ENCODE measurements around the gene SEPTIN8. TPM values are rescaled to one million over a fixed set of nuclear protein-coding genes. Genes with fewer than 3 reads are reported as not detected.

The SEPTIN8 gene
- polyA plus RNA-seq, 1 of the 3 experiments (the other 2 are of a cell fraction), result 54.9 TPM

- no peak for TF ChIP-seq EZH2phosphoT487 (IDR thresholded peaks at IDR 0.05; ENCODE audit: borderline replicate concordance, low read depth)
- TF ChIP-seq MXI1 (IDR thresholded peaks at IDR 0.05; ENCODE audit: low read depth, low read length), result no peak
- TF ChIP-seq, protein P1, sequence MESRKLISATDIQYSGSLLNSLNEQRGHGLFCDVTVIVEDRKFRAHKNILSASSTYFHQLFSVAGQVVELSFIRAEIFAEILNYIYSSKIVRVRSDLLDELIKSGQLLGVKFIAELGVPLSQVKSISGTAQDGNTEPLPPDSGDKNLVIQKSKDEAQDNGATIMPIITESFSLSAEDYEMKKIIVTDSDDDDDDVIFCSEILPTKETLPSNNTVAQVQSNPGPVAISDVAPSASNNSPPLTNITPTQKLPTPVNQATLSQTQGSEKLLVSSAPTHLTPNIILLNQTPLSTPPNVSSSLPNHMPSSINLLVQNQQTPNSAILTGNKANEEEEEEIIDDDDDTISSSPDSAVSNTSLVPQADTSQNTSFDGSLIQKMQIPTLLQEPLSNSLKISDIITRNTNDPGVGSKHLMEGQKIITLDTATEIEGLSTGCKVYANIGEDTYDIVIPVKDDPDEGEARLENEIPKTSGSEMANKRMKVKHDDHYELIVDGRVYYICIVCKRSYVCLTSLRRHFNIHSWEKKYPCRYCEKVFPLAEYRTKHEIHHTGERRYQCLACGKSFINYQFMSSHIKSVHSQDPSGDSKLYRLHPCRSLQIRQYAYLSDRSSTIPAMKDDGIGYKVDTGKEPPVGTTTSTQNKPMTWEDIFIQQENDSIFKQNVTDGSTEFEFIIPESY (IDR thresholded peaks at IDR 0.05; ENCODE audit: borderline replicate concordance, low read depth), result no peak
- TF ChIP-seq TCF12 (IDR thresholded peaks at IDR 0.05), result no peak
Measured at GRCh38 chr5:132774406-132774805, 2.6 kb downstream of the SEPTIN8 start (continued).

DNA sequence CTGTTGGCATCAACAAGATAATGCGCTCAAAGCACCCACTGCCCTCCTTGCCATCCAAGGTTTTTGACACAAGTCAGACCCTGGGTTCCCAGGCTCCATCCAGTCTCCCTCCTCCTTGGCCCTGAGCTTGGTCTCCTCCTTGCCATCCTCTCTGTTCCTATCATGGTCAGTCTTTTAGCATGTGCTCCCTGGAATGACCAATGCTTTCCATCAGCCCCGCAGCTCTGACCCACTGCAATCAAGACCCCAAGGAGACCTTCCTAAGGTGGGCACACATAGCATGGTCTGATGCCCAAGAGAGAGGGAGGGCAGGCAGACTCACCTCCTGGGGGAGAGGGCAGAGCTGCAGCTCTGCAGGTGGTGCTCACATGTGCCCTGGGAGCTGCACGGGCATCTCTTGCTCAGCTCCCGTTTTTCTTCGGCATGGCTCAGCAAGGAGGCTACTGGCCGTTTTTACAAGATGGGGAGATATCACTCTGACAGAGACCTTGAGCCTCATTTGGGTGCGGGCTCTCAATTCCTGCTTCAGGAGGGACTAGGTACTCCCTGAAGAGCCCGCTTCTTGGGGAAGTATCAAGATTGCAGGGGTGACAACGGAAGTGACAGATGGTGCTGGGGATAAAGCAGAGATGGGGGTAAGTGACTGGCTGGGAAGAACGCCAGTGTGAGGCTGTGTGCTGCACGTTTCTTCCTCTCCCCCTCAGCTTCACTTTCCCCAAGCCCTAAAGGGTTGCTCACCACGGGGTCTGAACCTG lies 3.3 kb downstream of the SEPTIN8 start:
- Histone ChIP-seq H3K4me1 (ENCODE audit: control insufficient read depth in 1 of 2, insufficient read depth in 2 of 2, low read depth in 1 of 2, low read length in 1 of 2) (peaks cover 10 to 49% of the 10 kb centered on the region in 2 experiments; a peak in 1 of 4 replicates), H3K4me2 (no peak overlapping the region), H3K27me3 (ENCODE audit: insufficient read depth) (no peaks in the 10 kb centered on the region), H4K20me1 (ENCODE audit: insufficient read depth) (peaks cover 12% of the 10 kb centered on the region; the same call in 1 of the 2 replicates), H3K79me2 (ENCODE audit: insufficient read depth) (peaks cover 75% of the 10 kb centered on the region), H3K4me3 (ENCODE audit: low read depth in 2 of 2, low read length in 1 of 2) (no peak overlapping the region), H3K9me3 (no peaks in the 10 kb centered on the region), H3K27ac (ENCODE audit: low read depth in 2 of 2, low read length in 1 of 2) (no peak overlapping the region; a peak in 1 of 4 replicates), H3K9ac (no peak overlapping the region), H2AFZ (ENCODE audit: low read depth) (no peak overlapping the region), H3K36me3 (replicated peaks in 1 of 2; ENCODE audit: control insufficient read depth in 1 of 2, insufficient read depth in 2 of 2, low read length in 1 of 2) (no peaks in the 10 kb centered on the region), H3F3A (replicated peaks; ENCODE audit: insufficient read depth) (peaks cover 1% of the 10 kb centered on the region), H3K9me2 (no peaks in the 10 kb centered on the region)
- TF ChIP-seq SIN3A (IDR thresholded peaks at IDR 0.05; ENCODE audit: borderline replicate concordance, low read depth, low read length) (no peak), TAF1 (IDR thresholded peaks at IDR 0.05; ENCODE audit: borderline replicate concordance, low read depth, low read length) (no peak), RCOR1 (IDR thresholded peaks at IDR 0.05; ENCODE audit: low read length) (no peak), JUND (IDR thresholded peaks at IDR 0.05) (no peak), RAD21 (IDR thresholded peaks at IDR 0.05; ENCODE audit: low read length) (no peak), RFX5 (IDR thresholded peaks at IDR 0.05; ENCODE audit: low read length) (no peak), PBX3 (IDR thresholded peaks at IDR 0.05) (no peak)
- 77% methylated on average over 12 of the region's 12 CpGs for WGBS (ENCODE audit: low lambda C conversion rate)
- POLR2A ChIA-PET, result no interaction called here
- no peak for DNase-seq
- CTCF ChIA-PET, result interaction anchor here (1.0 to 3.0 kb wide), 5 partner anchors 19 to 54 kb away, joined by 3 to 16 read pairs (median 5); partner anchors contain the start of gene CCNI2

DNA sequence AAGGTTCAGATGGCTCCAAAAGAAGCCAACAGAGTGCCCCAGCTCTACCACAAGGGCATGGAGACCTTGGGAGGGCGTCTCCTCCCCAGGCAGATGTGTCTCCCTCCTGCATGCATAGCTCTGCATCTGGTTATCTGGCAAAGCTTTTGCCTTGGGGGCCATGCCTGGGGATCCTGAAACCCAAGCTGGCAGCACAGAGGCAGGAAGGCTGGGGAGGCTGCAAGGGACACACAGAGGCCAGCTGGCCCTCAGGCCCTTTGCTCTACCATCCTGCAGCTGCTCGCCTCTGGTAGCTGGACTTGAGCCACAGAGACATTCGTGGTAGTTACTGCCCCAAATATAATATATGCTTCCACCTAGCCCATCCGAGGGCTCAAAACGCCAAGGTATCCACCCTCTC lies 3.9 kb downstream of the SEPTIN8 start:
- Histone ChIP-seq H3K79me2 (ENCODE audit: insufficient read depth) (peaks cover 82% of the 10 kb centered on the region), H3F3A (replicated peaks; ENCODE audit: insufficient read depth) (no peaks in the 10 kb centered on the region), H3K4me1 (ENCODE audit: control insufficient read depth in 1 of 2, insufficient read depth in 2 of 2, low read depth in 1 of 2, low read length in 1 of 2) (peaks cover 16 to 53% of the 10 kb centered on the region in 2 experiments; a peak in 2 of 4 replicates), H2AFZ (ENCODE audit: low read depth) (no peak overlapping the region), H3K4me2 (no peak overlapping the region), H3K36me3 (replicated peaks in 1 of 2; ENCODE audit: control insufficient read depth in 1 of 2, insufficient read depth in 2 of 2, low read length in 1 of 2) (no peaks in the 10 kb centered on the region), H3K9me2 (no peaks in the 10 kb centered on the region), H3K4me3 (ENCODE audit: low read depth in 2 of 2, low read length in 1 of 2) (no peak overlapping the region), H4K20me1 (ENCODE audit: insufficient read depth) (peaks cover 19% of the 10 kb centered on the region; the same call in 1 of the 2 replicates), H3K9me3 (no peaks in the 10 kb centered on the region), H3K27me3 (ENCODE audit: insufficient read depth) (no peaks in the 10 kb centered on the region), H3K9ac (no peak overlapping the region), H3K27ac (ENCODE audit: low read depth in 2 of 2, low read length in 1 of 2) (no peak overlapping the region)
- CTCF ChIA-PET, result interaction anchor here (1.0 to 3.0 kb wide), 4 partner anchors 18 to 55 kb away, joined by 3 to 13 read pairs (median 4); partner anchors contain the start of gene CCNI2
- peak; percentile 15 for DNase-seq
- POLR2A ChIA-PET, result no interaction called here
- whole genome bisulfite sequencing (ENCODE audit: low lambda C conversion rate), result 100% methylated on average over 3 of the region's 5 CpGs
- no peak for TF ChIP-seq NRF1 (IDR thresholded peaks at IDR 0.05; ENCODE audit: low read depth, low read length)
- TF ChIP-seq EP300 (IDR thresholded peaks at IDR 0.05; ENCODE audit: borderline replicate concordance in 1 of 2, low read depth in 1 of 2, low read length in 1 of 2), result no peak
- no peak for TF ChIP-seq YY1 (IDR thresholded peaks at IDR 0.05; ENCODE audit: low read depth)
- TF ChIP-seq FOXM1 (IDR thresholded peaks at IDR 0.05; ENCODE audit: low read depth), result no peak
- no peak for TF ChIP-seq GABPA (IDR thresholded peaks at IDR 0.05; ENCODE audit: low read depth)
- TF ChIP-seq, protein P2, sequence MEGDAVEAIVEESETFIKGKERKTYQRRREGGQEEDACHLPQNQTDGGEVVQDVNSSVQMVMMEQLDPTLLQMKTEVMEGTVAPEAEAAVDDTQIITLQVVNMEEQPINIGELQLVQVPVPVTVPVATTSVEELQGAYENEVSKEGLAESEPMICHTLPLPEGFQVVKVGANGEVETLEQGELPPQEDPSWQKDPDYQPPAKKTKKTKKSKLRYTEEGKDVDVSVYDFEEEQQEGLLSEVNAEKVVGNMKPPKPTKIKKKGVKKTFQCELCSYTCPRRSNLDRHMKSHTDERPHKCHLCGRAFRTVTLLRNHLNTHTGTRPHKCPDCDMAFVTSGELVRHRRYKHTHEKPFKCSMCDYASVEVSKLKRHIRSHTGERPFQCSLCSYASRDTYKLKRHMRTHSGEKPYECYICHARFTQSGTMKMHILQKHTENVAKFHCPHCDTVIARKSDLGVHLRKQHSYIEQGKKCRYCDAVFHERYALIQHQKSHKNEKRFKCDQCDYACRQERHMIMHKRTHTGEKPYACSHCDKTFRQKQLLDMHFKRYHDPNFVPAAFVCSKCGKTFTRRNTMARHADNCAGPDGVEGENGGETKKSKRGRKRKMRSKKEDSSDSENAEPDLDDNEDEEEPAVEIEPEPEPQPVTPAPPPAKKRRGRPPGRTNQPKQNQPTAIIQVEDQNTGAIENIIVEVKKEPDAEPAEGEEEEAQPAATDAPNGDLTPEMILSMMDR (IDR thresholded peaks at IDR 0.05), result no peak
- no peak for TF ChIP-seq CHD2 (IDR thresholded peaks at IDR 0.05; ENCODE audit: low read length, partially characterized antibody)
- TF ChIP-seq RCOR1 (IDR thresholded peaks at IDR 0.05; ENCODE audit: low read length), result no peak
- TF ChIP-seq RXRA (IDR thresholded peaks at IDR 0.05; ENCODE audit: borderline replicate concordance, low read depth), result no peak
- TF ChIP-seq TCF12 (IDR thresholded peaks at IDR 0.05), result no peak
- TF ChIP-seq FOXJ3 (CRISPR knock-in tag; IDR thresholded peaks at IDR 0.05), result no peak
- no peak for TF ChIP-seq PBX3 (IDR thresholded peaks at IDR 0.05)
